NK-92 (cell line): ENCODE measurements around the gene KRT7.

Source experiments
- DNase-seq: peaks from one replicate; lab custom pipeline; 2025; ENCODE audit not compliant: unreplicated experiment; lab: John Stamatoyannopoulos, UW

KRT7 gene

DNA sequence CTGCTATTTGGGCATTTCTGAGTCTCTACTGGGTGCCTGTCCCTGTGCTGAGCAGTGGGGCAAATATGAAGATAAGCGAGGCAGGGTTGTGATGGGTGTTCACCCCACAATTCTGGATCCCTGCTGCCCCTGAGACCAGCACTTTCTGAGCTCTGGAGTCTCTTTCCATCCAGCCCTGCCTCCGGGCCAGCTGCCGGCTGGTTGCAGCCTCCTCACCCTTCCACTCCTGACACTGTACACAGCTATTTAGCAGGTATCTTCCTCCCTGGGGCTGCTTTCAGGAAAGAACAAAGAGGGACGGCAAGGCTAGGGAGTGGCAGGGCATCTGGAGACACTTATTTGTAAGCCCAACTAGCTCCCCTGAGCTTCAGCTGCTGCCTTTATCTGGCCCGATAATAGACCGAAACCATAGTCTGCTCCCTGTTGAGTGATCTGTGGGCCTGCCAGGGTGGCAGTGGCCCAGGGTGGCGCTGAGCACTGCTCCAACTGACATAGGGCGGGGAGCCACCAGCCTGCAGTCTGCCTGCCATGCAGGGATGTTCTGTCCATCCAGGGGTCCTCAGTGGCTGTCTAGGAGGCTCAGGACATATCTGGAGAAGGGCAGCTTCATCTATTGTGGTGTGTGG, 33.6 kb upstream of the KRT7 start:
- no peak for DNase-seq

DNA sequence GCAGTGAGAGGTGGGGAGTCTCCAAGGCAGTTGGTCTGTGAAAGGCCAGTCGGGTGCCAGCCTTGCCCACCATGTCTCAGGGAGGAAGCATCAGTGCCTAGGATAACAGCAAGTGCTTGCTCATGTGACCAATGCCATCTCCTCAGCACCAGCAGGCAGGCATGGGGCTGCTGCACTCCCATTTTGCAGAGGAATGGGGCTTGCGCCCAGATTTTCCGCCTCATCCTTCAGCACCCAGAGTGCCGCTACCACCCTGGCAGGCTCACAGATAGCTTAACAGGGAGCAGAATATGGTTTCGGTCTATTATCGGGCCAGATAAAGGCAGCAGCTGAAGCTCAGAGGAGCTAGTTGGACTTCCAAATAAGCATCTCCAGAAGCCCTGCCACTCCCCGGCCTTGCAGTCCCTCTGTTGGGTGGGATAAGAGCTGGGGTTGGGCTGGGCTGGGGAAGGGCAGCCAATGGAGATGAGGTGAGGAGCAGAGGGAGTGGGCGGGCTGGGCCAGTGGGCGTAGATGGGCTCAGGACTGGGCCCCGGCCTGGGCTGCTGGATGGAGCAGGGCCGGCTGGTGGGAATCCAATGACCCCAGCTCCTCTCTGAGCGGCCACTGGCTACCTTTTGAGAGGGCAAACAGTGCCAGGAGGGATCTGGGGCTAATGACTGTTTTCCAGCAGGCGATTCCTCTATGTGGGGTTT, 32.8 kb upstream of the KRT7 start:
- DNase-seq = no peak

DNA sequence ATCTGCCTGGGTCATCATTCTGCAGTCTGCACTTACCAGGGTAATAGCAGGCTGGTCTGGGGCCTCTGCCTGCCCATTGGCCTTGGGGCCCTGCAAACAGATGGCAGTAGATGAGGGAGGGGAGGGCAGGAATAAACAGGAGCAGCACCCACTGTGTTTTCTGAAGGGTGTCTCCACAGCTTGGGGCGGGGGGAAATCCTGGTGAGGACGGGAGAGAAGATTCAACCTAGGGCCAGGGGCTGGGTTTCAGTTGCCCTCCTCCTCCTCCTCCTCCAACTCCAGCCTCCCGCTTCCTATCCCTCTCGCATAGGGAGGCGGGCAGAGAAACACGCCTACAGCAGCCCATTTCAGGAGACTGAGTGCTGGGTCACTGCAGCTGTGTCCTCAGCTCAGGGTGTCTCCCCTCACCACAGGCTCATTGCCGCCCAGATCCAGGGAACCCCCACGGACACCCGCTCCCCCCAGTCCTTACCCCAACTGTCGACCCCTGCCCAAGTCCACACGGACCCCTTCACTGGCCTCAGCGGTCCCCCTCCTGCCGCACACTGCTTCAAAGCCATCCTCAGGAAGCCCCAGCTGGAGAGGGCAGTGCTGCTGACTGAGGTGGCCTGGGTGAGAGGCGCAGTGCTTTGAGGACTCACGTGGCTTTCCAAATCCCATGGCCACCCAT, 32.1 kb upstream of the KRT7 start:
- no peak for DNase-seq

DNA sequence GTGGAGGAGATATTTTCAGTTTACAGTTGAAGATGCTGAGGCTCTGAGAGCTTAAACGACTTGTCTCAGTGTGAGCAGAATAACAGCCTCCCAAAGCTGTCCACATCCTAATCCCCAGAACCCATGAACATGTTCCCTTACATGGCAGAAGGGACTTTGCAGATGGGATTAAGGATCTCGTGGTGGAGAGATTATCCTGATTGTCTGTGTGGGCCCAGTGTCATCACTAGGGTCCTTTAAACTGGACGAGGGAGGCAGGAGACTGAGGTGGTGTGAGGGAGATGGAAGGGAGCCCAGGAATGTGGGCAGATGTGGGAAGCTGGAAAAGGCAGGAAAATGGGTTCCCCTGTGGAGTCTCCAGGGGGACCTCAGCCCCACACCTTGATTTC, 31.6 kb upstream of the KRT7 start:
- DNase-seq = no peak

DNA sequence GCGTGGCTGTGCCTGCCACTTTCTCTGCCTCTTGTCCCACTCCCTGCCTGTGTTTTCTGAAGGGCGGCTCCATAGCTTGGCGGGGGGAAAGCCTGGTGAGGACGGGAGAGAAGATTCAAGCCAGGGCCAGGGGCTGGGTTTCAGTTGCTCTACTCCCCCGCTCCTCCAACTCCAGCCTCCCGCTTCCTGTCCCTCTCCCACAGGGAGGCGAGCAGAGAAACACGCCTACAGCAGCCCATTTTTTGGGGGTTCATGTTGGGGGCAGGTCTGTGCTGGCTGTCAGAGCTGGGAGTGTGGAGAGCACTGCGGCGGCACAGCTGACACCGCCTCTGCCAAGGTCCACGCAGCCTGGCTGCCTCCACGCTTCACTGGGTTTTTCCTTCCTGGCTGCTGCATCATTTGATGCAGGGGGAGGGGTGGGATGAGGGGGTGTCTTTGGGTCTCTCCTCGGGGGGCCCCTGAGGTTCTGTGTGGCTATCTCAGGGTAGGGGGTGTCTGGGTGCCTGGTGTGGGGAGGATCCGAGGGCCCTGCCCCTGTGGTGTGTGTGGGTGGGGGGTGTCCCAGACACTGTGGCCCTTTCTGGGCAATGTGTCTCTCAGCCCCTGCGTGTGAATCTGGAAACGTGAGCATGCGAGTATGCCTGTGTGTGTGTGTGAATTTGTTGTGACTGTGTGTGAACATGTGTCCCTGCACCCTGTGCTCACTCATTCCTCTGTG, 30.5 kb upstream of the KRT7 start:
- DNase-seq = no peak

DNA sequence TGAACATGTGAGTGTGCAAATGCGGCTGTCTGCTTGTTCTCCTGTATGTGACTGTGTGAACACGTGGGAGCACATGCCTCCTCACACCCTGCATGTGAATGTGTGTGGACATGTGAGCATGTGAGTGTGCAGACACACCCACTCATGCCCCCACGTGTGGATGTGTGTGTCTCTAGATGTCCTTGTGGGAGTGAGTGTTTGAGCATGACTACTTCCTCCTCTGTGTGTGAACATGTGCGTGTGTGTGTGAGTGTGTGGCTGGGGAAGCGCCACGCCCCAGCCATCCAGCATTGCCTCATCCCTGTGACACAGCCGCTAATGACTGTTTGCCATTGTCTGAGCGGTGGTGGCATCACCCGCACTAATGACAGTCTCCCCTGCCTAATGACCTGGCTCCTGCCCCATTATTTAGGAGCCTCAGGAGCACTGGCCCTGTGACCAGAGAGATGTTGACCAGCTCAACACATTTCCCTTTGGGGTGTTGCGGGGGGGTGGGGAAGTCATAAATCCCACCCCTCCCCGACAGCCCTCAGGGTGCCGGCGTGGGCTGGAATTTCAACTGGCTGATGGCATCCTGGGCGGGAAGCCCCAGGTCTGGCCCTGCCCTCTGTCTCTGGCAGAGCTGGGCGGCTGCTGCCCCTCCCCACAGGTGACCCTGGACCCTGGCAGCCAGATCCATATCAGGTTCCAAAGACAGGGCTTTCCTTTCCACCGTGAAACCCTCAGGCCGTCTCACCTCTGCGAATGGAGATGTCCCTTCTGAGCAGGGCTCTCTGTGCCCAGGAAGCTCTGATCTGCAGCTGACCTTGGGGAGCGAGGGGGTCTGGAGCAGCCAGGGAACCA, 29.7 kb upstream of the KRT7 start:
- no peak for DNase-seq

DNA sequence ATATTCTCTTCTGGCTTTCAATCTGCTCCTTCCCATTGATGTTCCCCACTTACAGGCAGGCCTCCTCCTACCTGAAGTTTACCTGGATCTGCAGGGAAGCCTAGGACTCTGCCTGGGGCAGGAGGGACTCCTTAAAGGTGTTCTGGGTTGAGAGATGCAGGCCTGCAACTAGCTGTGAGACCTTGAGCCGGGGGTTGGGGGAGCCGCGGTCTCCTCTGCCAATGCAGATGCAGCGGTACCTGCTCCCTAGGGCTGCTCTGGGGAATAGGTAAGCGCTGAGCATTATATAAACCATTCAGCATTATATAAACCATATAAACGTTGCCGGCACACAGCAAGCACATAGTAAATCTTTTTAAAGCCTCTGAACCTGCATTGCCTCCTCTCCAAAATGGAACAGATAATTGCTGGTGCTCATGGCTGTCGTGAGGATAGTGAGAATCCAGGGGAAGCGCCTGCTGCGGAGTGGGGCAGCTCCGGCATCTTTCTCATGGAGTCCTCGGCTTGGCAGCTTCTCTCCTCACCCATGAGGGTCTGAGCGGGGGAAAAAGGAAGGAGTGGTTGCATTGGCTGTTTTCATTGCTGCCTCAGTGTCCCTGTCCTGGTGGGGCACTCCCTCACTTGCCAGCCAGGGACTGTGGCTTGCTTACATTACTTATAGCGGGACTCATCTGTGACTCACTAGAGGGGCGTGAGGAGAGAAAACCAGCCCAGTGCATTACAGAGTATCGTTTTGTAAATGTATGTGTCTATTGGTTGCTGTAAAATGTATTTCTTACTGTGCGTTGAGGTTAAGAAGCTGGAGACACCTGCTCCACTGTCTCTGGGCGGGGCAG, 28.7 kb upstream of the KRT7 start:
- no peak for DNase-seq

DNA sequence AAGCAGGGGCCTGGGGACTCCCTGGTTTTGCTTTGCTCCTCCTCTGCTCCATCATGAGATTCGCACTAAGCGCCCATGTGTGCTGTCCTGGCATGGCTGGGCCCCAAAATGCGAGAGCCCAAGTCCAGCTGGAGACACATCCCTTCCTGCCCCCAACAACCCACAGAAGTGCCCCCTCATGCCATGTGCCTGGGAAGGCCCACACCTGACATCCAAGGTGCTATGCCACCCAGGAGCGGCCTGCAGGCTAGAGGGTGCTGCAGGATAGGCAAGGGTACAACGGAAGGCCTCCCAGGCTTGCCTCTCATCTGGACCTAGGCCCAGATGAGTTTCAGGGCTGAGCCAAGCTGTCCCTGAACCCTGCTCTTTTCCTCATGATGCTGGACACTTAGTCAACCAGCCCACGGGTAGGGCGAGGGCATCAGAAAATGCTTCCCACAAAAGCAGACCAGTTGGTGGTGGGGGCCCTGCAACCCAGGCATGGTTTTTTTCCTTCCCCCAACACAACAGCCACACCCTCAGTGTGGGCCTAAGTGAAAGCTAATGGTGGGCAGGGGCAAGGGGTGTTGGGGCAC, 28.0 kb upstream of the KRT7 start:
- DNase-seq = no peak

DNA sequence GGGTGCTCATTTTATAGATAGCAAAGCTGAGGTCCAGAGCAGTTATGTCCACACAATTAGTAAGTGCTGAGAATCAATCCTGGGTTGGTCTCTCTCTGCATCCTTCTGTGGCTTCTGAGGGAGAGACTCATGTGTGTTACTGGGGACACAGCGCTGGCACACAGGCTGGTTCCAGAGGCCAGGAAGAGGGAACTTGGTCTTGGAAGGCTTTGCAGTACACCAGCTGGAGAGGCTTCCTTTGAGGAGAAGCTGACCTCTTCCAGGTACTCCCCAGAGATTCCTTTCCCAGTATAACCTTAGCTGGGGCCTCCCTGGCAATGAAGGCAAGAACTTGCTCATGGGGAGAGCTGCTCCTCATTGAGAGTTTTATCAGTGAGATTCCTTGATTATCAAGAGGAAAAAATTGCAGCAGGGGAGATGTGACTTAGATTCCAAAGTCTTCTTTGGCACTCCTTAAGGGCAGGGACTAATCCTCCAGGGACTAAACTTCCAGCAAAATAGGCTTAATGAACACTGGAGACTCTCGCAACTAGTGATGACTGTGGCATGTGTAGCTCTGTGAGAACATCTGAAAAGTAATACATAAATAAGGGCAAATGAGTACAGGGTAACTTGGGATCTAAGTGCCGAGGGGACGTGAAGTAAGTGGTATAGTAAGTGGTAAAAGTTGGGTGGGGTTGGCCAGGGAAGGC, 27.3 kb upstream of the KRT7 start:
- DNase-seq = no peak

DNA sequence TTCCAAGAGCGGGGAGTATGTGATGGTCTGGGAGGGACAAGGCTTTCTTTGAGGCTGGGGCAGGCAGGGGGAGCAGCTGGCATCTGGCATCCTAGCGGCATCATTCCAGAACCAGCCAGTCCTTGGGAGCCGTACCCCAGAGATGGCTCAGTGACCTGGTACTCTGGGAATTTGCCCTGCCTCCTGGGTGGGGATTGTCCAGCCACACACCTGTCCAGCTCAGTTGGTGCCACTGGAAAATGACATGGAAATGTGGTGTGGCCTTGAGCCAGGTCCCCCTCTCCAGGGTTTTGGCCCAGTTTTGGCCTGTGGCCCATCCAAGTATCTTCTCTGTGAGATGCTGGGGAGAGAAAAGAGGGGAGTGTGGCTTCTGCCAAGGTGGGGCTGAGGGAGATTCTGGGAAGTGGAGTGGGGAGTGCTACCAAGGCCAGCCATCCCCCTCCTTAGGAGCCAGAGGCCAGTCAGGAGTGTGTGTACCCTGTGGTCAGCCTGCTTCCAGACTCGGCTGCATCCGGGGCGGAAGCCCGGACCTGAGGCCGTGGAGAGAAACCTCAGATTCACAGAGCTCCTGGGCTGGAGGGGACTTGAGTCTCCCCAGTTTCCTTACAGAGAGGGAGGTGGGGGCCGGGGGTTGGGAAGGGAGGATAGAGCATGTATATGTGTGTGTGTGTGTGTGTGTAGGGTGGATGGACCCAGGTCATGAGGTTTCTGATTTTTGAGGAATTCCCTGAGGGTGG, 26.6 kb upstream of the KRT7 start:
- no peak for DNase-seq

DNA sequence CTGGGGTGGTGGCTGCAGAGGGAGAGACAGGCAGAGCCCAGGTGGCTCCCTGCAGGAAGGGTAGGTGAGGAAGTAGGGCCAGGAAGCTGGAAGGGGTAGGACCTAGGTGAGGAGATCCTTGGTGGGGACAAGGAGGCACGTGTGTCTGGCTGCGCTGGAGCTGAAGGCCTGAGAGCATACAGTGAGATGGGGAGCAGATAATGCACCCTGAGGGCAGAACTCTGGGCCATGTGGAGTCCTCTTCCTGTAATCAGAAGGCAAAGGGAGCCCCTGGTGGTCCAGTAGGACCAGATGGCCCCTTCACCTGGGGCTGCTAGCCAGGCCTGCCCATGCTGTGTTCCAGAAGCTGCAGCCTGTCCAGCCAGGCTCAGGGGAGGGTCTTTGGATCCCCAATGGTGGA, 25.9 kb upstream of the KRT7 start:
- no peak for DNase-seq

DNA sequence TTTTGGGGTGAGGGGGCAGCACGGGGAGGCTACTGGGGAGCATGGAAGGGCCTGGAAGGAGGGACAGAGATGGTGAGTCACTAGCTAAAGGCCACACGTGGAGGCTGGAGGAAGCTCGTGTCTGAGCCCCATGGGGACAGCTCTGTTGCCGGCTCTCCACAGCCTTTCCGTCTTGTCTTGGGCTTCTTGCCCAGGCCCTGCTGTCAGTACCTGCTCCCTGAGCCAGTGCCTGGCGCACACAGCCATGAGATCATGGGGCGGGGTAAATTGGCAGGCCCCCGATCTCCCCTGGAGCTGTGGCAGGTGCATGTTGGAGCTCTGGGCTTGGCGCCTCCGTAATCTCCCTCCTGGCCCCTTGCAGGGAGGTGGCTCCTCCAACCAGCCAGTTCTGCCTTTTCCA, 25.1 kb upstream of the KRT7 start:
- DNase-seq = no peak

DNA sequence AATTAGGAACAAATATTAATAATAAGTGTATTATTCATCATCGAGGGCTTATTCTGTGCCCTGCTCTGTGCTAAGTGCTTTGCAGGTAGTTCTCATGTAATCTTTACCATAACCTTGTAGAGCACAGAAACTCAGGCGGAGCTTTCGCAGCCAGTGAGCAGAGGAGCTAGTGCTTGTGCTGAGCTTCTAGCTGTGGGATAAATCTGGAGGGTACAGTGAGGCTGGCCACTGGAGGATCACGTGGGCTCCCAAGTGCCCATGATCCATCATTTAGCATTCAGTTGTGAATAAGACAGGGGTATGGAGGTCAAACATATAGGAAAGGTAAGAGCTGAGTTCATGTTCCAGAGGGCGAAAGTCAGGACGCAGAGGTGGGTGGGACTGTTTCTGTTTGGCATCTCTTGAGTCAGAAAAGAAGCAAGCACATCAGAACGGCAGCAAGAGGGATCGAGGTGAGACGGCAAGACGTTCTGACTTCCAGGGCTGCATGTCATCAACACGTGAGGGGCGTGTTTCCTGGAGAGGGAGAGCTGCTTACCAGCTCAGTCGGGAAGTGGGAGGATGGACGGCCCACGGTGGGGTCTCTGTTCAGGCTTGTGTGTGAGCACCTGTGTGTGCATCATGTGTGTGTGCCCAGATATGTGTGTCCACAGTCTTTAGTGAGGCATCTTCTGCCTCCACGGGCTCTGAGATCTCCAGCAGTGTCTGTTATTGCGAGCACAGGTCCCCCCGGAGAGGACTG, 24.4 kb upstream of the KRT7 start:
- DNase-seq = no peak

DNA sequence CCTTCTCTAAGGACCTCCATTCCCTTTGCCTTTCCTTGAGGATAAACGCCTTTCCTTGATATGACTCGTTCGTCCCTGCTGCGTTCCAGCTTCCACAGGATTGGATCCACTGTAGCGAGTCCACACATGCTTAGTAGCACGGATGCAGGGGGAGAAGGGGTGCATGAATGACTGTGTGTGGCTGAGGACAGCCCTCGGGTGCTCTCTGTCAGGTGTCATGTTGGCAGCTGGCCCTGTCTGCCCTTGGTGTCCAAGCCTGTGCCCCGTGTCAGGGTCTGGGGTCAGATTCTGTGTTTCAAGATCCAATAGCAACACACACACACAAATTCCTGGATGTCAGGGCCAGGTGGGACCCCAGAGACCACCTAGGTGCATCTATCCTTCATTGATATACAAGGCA, 23.7 kb upstream of the KRT7 start:
- DNase-seq = no peak

DNA sequence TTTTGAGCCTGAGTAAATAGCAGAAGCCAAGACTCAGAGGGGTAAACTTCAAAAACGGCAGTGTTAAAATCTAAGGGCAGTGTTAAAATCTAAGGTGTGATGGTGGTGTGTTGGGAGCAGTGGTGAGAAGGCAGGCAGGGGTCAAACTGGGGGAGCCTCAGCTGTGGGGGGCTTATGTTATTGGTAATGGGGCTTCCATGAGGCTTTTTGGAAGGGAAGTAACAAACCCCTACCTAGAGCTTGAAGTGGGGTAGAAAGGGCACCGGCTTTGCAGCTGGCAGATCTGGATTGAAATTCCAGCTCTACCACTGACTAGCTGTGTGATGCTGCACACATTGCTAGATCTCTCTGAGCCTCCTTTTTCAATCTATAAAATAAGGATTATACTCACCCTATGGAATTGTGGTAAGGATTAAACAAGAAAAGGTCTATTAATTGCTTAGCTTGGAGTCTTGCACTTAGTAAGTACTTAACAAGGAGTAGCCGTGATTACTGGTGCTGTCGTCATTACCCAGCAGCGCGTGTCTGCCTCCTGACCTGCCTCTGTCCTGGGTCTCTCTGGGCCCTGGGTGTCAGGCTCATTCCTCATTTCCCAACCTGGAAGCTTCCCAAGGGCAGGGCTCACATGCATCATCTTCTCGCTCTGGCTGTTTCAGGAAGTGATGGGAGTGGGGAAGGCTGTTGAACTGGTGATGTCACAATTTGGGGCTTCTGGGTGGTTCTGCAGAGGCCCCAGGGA, 22.7 kb upstream of the KRT7 start:
- no peak for DNase-seq

DNA sequence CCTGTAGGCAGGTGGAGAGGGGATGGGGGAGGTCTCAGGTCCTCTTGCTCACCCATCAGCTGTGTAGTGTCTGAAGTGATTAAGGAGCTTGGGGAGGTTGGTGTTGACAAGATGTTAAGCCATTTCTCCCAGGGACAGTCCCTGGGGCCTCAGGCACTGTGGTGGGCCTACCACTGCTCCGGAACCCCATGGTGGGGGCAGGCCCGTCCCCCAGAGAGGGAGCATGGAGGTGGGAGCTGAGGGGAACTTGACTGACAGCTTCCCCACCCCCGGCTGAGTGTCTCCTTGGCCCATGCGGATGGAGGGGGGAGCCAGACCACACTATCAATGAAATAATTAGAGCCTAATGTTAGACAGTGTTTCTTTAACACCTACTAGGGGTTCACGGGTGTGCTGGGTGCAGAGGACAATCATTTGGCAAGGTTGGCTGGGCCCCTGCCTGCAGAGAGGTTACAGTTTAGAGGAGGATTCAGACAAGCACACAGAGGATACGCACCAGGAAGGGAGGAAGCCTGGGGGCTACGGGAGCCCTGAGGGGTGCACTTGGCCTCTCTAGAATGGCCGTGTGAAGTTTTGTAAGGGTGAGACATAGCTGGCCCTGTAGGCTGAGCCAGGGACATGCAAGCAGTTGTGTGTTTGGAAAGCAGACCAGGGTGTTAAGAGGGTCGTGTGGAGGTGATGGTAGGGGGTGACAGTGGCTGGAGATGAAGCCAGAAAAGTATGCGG, 22.0 kb upstream of the KRT7 start:
- DNase-seq = no peak
